ENCODE data around the gene CMTM7.
"Not testable (repeated sequence)": the region's sequence is repeated elsewhere in the genome, so short reads cannot be mapped to it uniquely, and the experiment has no call there.

CMTM7 gene

GRCh38 chr3:32436816-32437189 lies 45.1 kb downstream of the CMTM7 start:
- no peak for DNase-seq (ENCODE audit: low read depth in 2 of 2)

- no peak for DNase-seq (ENCODE audit: low read depth in 2 of 2)
Observed at GRCh38 chr3:32437896-32438295, 46.2 kb downstream of the CMTM7 start.

GRCh38 chr3:32438596-32439344 lies 47.1 kb downstream of the CMTM7 start:
- no peak for DNase-seq (ENCODE audit: low read depth in 2 of 2)

- not testable (repeated sequence) for DNase-seq (ENCODE audit: low read depth in 2 of 2)
Observed at GRCh38 chr3:32439421-32439820, 47.8 kb downstream of the CMTM7 start.

GRCh38 chr3:32440611-32441350 lies 49.1 kb downstream of the CMTM7 start:
- no peak for DNase-seq (ENCODE audit: low read depth in 2 of 2)

- DNase-seq (ENCODE audit: low read depth in 2 of 2): no peak
Observed at GRCh38 chr3:32442766-32443165, 51.1 kb downstream of the CMTM7 start.

GRCh38 chr3:32443478-32443877 lies 51.8 kb downstream of the CMTM7 start:
- no peak for DNase-seq (ENCODE audit: low read depth in 2 of 2)

- DNase-seq (ENCODE audit: low read depth in 2 of 2): no peak
Observed at GRCh38 chr3:32447865-32448400, 56.3 kb downstream of the CMTM7 start.

- DNase-seq (ENCODE audit: low read depth in 2 of 2): no peak
Observed at GRCh38 chr3:32448686-32449474, 57.2 kb downstream of the CMTM7 start.

- DNase-seq (ENCODE audit: low read depth in 2 of 2): no peak
Observed at GRCh38 chr3:32449691-32450090, 58.0 kb downstream of the CMTM7 start.

GRCh38 chr3:32450426-32450825 lies 58.8 kb downstream of the CMTM7 start:
- no peak for DNase-seq (ENCODE audit: low read depth in 2 of 2)

- DNase-seq (ENCODE audit: low read depth in 2 of 2): no peak
Observed at GRCh38 chr3:32450992-32451659, 59.5 kb downstream of the CMTM7 start.

- DNase-seq (ENCODE audit: low read depth in 2 of 2): no peak
Observed at GRCh38 chr3:32452009-32452408, 60.4 kb downstream of the CMTM7 start.

- DNase-seq (ENCODE audit: low read depth in 2 of 2): no peak
Observed at GRCh38 chr3:32453346-32453745, 61.7 kb downstream of the CMTM7 start.

- DNase-seq (ENCODE audit: low read depth in 2 of 2): no peak
Observed at GRCh38 chr3:32454111-32454510, 62.5 kb downstream of the CMTM7 start.

GRCh38 chr3:32454731-32455608 lies 63.3 kb downstream of the CMTM7 start:
- DNase-seq (ENCODE audit: low read depth in 2 of 2): no peak

- DNase-seq (ENCODE audit: low read depth in 2 of 2): no peak
Observed at GRCh38 chr3:32455609-32456428, 64.2 kb downstream of the CMTM7 start.

- DNase-seq (ENCODE audit: low read depth in 2 of 2): no peak
Observed at GRCh38 chr3:32456429-32457130, 64.9 kb downstream of the CMTM7 start.

- no peak for DNase-seq (ENCODE audit: low read depth in 2 of 2)
Observed at GRCh38 chr3:32457971-32458471, 66.4 kb downstream of the CMTM7 start.

Measured in stimulated activated CD8-positive, alpha-beta memory T cell treated with anti-CD3 and anti-CD28 coated beads, Interleukin-2, amount 100 ng/mL, for 48 hours (primary cell).